AG09309 (cell line): Measurements from ENCODE around the gene BORCS6.

Source experiments
- DNase-seq: peaks from one replicate; pipeline ENCODE4 v3.0.0-alpha.2; 2010; ENCODE audit warnings: low read depth
- H3K4me3 ChIP-seq: 2 replicates; pipeline ENCODE4 v1.5.1; 2011; ENCODE audit warnings: mild to moderate bottlenecking, low read depth, low read length, moderate library complexity; ENCODE audit not compliant: control insufficient read depth
- TF ChIP-seq, protein P1 (sequence below): IDR thresholded peaks from 2 replicates; pipeline ENCODE4 v1.5.1; 2011; ENCODE audit warnings: mild to moderate bottlenecking, low read depth, low read length, inconsistent platforms; ENCODE audit not compliant: insufficient read depth, control insufficient read depth; ENCODE audit errors: missing control alignments

BORCS6 gene

DNA sequence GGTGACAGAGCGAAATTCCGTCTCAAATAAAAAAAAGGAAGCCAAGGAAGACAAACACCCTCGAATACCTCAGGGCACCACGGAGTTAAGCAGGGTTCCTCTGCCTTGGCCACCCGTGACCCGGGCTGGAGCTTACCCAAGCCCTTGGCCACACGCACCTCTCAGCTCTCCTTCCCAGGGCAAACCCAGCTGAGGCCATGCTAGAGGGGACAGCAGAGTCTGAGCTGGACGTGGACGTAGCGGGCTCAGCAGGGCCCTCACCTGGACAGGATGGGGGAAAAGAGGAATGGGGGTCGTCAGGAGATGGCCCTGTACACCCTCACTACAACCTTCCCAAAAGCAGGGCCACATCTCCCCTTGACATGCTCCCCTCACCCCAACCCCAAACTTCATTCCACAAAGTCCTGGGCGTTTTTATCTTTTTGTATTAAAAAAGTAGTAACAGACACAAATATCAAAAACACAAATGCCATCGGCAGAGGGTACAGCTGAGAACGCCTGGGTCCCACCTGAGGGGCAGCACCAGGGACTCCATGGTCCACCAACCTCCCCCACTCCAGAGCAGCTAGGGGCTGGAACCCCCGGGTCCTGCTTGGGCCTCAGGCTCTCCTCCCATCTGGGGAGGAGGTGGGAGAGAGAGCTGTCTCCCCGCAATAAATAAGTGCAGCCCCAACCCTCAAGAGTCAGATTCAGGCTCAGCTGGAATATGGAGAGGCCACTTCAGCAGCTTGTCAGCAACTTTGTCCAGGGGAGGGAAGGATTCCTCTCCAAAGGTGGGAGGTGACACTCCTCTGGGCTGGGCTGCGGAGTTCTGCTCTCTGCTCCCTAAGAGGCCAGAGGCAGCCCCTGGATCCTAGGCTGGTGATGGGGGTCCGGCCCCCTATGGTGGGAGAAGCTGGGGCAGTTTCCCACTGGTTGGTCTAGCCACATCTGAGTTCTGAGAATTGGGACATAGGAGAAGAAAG is 49.6 kb downstream of the BORCS6 start:
- TF ChIP-seq, protein P1, sequence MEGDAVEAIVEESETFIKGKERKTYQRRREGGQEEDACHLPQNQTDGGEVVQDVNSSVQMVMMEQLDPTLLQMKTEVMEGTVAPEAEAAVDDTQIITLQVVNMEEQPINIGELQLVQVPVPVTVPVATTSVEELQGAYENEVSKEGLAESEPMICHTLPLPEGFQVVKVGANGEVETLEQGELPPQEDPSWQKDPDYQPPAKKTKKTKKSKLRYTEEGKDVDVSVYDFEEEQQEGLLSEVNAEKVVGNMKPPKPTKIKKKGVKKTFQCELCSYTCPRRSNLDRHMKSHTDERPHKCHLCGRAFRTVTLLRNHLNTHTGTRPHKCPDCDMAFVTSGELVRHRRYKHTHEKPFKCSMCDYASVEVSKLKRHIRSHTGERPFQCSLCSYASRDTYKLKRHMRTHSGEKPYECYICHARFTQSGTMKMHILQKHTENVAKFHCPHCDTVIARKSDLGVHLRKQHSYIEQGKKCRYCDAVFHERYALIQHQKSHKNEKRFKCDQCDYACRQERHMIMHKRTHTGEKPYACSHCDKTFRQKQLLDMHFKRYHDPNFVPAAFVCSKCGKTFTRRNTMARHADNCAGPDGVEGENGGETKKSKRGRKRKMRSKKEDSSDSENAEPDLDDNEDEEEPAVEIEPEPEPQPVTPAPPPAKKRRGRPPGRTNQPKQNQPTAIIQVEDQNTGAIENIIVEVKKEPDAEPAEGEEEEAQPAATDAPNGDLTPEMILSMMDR, result no peak
- DNase-seq, result no peak
- no peak overlapping the region for H3K4me3 ChIP-seq

DNA sequence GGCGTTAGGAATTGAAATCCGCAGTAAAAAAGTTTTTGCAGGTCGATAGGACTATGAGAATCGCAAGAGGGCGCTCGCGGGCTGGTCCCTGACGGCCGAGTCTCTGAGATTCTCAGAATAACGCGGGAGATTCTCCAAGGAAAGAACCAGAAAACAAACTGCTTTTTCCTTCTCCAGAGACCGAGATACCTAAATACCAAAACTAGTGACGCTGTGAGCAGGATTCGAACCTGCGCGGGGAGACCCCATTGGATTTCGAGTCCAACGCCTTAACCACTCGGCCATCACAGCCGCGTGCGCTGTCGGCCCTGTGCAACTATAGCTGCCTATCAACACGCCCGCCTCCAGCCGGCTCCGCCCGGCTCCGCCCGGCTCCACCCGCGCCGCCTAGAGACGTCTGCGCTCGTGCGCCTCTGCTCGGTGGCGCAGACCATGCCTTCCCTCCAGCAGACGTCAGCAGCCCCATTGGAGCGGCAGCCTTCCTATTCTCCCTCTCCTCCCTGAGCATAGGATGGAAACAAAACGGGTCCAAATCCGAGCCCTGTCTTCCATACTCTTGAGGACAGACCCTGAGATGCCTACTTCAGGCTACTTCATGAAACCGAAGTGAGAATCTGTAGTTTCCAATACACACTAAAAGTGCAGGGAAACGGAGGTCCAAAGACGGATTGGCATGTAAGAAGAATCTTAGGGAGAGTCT is 51.2 kb downstream of the BORCS6 start:
- peak; percentile 95 for DNase-seq
- TF ChIP-seq, protein P1, result peak; percentile 89
- H3K4me3 ChIP-seq, result peak overlapping the region; percentile 34

DNA sequence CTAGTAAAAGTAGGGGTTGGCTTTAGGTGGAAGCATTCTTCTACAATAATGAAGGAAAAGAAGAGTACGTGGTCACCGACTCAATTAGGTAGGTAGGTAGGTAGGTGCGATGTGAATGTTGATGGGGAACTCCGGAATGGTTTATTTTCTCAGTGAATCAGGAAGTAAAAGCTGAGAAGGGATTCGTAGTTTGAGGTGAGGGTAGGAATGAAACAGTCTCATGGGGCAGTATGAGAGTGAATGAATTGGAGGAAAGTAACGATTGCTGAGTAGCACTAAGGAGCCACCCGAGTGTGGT is 51.7 kb downstream of the BORCS6 start:
- H3K4me3 ChIP-seq, result peak overlapping the region; percentile 21; the same call in 1 of the 2 replicates
- TF ChIP-seq, protein P1, result no peak
- no peak for DNase-seq
